GM19240 (cell line): Measurements from ENCODE around the gene CROCC2.

Experiments
- DNase-seq: peaks from one replicate; pipeline ENCODE4 v3.0.0; 2011; ENCODE audit warnings: low spot score; ENCODE audit not compliant: insufficient read length

CROCC2 gene

DNA sequence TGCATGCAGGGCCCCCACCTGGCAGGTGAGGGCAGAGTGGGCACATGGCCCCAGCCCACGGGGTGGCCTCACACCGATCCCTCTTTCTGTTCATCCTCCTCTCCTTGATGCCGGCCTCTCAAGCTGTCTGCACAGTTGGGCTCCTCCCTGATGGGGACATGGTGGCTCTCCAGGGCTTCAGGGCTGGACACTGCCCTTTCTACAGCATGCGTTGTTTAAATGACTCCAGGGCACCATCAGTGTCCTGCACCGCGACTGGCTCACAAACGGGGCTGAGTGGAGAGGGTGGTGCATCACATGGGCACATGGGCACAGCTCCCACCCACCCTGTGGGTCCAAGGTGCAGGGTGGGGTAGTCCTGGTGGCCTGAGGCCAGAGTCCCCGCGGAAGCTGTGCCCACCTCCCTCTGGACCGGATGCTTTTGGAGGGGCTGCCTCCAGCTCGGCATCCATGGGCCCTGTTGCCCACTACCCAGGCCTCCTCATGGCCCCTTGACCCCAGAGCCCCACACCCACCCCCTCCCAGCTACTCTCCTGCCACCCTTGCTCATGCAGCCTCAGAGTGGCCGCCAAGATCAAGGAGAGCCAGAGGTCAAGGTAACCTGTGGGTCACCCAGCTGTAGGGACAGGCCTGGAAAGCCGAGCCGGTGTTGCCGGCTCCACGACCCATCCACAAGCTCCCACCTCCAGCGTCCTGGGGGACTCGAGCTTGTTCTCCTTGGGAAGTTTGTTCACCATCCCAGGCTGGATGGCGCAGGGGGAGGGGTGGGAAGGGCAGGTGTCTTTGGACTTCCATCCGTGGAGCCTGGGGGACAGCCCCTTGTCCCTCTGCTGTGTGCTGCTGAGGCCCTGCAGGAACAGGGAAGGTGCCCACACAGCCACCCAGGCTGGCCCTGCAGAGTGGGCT, 80.0 kb downstream of the CROCC2 start:
- no peak for DNase-seq

DNA sequence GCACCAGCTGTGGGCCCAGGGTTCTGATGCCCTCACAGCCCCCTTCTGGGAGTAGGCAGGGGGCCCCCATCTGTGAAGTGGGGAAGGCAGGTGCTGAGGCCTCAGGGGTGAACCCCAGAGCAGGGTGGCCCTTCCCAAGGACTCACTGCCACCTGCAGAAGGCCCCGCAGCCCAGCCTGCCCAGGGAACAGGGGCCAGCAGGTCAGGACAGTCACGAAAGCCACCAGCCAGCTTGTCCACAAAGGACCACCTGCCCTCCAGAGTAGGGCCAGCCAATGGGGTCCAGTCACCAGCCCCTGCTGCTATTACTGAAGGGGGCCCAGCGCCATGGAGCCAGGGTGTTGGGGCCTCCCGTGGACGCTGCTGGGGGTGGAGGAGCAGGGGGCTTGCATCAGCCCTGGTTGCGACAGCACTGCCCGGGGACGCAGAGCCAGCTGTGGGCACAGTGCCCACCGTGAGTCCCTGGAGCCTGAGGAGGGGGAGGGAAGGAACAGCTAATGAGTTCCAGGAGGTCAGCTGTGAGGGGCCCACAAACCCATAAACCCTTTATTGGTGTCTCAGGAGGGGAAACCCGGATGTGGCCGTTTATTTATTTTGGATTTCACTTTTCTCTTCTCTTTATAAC, 80.8 kb downstream of the CROCC2 start:
- no peak for DNase-seq

DNA sequence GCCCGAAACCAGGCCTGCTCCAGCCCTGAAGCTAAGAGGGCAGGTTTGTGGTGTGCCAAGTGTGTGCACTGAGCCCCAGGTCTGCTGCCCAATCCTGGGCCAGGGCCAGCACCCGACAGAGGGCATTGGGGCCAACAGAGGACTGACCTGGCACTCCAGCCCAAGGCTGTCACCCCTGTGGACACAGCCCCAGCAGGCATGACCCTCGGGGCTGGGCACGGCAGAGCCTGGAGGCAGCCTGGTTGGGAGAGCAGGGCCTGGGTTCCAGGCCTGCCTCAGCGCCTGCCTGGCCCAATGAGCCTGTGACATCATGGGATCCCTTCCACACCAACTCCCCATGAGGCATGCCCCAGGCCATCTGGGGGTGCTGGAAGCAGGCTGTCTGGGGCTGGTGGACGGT, 81.5 kb downstream of the CROCC2 start:
- no peak for DNase-seq

DNA sequence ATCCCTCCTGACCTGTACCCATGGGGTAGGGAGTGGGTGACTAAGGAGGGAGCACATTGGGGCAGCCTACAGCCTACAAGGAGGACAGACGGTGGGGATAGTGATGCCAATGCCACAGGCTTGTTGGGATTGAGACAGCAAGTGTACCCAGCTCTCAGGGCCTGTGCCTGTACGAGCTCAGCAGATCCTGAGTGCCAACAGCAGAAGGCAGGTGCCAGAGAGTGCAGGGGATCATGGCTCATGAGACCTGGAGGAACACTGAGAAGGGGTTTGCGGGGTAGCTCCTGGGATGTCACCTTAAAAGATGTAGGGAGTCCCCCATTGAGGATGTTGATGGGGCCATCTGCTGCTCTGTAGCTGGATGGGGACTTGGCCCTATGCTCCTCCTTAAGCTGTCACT, 82.0 kb downstream of the CROCC2 start:
- no peak for DNase-seq

DNA sequence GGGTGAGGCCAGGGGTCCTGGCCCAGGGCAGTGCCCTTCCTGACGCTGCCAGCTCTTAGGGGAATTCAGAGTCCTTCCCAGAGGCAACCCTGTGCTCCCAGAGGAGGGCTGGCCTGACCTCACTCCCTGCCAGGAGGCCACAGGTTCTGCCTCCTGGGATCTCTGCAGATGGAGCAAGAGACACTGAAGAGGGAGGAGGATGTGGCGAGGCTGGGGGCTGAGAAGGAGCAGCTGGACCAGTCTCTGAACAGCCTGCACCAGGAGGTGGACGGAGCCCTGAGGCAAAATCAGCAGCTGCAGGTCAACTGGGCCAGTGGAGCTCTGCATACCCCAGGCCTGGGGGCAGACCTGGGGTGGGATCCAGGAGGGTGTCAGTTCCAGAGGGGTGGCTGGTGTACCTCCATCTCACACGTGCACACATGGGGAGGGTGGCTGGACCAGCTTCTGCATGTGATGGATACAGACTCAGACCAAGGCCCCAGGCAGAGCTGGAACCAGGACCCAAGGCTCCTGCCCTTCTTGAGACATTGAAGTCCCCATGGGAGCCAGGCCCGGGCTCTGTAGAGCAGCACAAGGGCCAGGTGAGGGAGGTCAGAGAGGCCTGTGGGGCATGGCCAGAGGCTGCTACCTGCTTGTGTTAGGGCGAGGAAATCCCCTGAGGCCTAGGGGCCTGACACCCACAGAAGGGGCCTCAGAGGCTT, 82.6 kb downstream of the CROCC2 start:
- no peak for DNase-seq

DNA sequence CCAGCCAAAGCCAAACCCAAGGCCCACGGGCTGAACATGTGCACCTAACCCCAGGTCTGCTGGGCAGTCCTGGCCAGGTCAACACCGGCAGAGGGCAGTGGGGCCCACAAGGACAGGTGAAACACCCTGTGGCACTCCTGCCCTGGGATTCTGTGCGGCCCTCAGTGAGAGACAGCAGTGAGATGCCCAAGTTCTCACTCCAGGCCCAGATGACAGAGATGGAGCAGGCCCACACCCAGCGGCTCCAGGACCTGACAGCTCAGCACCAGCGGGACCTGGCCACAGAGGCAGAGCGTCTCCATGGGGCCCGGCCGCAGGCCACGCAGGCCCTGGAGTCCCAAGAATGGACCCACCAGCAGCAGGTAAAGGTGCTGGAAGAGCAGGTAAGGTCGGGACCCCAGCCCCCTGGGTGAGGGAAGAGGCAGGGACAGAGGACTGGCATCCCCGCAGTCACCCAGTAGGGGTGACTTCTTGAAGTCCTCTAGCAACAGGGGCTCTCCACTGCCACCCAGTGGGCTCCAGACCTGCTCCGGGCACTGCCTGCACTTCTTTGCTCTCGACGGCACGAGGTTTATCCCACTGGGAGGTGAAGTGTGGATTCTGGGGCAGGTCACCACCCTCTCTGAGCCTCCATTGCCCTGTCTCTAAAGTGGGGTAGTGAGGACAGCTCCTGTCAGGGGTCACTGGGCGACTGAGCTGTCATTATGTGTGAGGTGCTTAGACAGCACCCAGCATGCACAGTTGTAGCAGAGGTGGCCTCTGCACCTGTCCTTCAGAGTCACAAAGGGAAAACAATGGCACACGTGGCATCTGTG, 83.5 kb downstream of the CROCC2 start:
- DNase-seq: no peak

DNA sequence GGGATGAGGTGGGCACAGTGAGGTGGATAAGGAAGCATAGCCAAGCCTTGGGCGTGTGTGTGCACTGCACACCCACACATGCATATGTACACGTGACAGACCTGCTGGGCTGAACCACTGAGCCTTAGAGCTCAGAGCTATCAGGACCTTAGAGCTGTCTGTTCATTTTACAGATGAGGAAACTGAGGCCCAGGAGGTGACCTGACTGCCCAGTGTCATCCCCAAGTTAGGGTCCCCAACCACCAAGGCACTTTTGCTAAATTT, 84.1 kb downstream of the CROCC2 start:
- DNase-seq: no peak

DNA sequence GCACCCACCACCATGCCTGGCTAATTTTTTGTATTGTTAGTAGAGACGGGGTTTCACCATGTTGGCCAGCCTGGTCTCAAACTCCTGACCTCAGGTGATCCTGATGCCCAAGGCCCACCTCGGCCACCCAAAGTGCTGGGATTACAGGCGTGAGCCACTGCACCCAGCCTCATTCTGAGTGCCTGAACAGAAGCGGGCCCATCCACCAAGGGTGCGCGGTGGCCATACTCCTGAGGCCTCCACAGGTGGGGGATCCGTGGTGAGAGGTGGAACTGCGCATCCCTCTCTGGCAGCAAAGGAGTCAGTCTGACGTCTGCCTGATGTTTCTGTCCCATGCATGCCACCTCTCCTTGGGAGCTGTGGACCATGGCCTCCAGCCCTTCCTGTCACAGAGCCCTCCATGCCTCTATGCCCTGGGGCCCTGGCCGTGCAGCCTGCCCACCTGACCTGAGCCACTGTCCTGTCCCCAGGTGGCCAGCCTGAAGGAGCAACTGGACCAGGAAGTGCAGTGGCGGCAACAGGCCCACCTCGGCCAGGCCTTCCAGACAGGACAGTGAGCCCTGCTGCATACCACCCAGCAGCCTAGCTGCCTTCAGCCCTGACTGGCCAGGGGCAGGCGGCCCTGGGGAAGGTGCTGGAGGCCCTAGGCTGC, 84.7 kb downstream of the CROCC2 start:
- DNase-seq: no peak

DNA sequence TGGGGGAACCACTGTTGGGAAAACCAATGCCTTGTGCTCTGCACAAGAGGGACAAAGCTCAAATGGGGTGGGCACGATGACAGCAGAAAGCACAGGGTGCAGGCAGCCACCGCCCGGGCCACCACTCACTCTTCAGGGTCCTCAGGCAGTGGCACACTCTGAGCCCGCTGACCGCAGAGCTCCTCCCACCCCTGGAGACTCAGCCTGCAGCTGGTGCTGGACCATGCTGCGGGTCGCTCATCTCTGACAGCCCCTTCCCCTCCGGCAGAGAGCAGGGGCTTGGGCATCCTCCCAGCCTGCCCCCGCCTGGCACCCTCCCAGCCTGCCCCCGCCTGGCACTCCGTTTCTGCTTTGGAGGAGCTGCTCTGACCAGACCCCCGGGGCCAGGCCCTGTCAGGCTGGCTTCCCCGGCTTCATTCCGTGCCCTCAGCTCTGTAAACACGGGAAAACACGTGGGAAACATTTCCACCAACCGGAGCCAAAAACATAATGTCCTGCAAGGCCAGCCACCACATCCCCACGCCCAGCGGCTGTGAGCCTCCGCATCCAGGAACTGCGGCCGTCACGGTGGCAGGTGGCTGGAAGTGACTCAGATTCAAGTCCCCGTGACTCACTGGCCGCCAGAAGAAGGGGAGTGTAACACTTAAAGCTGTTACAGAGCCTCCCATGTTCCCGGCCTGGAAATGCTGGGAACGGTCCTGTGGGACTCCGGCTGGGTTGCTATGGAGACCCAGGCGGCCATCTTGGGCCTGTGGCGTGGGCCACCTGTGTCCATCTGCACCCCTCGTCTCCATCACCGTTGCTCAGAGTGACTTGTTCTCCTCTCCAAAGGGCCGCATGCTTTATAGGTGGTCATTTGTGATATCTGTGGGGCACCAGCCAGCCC, 85.5 kb downstream of the CROCC2 start:
- DNase-seq: no peak

DNA sequence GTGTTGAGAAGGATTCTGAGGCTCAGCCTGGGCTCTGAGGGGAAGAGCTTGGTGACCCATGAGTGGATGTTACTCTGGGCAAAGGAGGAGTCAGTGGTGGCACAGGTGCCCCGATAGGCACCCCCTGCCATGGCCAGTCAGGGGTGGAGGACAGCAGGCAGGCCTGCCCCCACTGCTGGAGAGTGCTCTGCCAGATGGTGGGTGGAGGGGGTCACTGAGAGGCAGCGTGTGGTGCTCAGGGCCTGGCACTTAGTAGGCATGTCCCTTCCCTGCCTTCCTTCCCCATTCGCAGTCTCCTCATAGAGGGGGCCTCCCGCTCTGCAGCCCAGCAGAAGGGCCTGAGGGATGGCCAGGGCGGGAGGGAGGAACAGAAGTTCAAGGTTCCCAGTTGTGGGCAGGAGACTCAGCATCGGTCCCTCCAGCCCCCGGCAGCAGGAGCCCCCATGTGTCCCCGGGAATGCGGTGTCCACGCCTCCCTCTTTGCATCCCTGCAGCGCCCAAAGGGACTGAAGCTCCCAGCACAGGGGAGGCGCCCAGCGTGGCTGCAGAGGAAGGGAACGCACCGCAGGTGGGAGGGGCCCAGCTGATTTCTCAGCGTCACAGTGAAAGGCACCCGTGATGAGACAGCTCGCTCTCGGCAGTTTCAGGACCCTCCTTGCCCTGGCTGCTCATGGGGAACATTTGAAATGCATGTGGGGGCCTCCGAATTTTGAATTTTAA, 86.6 kb downstream of the CROCC2 start:
- DNase-seq: no peak

DNA sequence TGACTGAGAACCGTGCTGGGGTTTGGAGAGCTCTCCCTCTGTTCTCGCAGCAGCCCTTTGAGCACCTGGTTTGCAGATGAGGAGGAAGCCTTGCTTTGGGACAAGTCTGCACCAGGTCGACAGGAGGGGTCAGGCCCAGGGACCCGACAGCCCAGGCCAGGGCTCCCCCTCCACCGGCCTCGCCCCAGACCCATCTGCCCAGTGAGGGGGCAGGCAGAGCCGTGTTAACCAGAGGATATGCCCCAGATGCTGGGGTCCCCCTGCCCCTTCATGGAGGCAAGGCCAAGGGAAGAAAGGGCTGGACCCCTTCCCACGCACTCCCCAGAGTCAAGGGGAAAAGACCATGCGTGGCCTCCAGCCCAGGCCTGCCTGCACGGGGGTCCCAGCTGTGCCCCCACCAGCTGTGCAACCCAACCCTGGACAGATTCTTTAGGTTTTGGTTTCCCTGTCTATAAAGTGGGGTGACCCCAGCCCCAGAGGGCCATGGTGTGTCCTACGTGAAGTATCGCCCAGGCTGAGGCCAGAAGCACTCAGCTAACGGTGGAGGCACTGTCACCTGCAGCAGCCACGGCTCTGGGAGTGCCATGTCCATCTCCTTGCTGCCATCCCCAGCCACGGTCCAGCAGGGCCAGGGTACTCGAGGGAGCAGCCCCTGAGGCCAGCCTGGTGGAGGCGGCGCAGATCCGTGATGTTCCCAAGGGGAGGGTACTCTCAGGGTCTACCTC, 87.5 kb downstream of the CROCC2 start:
- no peak for DNase-seq

DNA sequence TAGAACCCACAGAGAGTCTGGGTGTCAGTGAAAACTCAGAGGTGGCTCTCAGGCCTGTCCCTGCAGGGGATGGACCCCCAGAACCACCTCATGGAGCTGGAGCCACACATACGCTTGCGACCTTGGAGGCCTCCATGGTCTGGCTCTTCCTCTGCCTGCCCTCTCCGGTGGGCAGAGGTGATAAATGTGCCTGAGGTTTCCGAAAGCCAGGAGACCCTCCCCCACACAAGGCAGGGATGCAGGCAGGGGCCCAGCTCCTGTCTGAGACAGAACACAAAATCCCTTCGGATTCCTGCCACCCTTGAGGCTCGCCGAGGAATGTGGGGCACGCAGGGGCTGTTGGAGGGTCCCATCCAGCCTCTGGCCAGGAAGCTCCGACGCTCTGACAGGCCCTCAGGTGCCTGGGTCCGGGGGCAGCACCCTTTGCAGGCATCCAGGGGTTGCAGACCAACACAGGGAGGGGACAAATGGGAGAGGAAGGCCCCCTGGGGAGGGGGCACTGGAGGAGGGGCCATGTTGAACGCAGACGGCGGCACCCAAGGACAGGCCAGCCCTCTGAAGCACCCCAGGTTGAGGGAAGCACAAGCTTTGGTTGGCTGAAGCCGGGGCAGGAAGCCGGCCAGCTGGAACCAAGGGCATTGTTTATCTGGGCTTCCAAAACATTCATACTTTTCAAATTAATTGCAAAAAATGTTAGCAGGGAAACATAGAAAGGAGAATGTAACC, 88.2 kb downstream of the CROCC2 start:
- DNase-seq: no peak

DNA sequence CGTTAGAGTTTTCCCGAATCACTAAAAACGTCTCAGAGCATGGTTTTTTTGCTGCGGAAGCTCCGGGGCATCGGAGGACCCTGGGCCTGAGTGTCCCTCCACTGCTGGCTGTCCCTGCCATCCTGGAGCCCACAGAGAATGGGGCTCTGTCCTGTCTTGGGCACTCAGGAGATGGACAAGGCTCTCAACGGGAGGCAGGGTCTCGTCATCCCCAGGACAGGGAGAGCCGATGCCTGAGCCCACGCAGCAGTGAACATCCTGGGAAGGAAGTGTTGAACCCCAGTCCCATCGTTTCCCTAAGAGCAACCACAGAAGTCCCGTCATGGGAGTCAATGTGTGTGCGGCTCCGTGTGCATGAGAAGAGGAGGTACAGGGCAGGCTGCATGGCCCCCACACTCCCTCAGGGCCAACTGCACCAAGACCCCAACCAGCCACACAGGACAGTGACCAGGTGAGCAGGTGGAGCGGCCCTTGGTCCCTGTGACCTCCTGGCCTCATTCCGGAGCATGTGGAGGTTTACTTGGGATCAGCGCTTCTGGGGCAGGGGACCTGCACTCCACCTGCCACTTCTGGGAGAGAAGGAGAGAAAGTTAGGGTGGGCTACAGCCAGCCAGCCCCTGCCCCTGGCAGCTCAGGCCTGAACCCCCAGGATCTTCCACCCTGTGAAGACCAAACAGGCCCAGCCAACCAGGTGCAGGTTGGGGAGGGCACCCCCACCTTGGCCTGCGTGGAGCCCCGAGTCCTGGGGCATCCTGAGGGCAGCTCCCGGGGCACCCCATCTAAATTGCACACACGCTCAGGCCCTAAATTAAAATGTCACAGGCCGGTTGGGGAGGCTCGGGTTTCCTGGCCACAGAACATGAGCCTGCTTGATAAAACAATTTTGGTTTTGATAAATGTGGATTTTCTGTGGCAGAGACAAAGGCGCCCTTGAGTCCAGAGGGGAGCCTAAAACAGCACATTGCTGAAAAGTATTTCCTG, 89.2 kb downstream of the CROCC2 start:
- no peak for DNase-seq

DNA sequence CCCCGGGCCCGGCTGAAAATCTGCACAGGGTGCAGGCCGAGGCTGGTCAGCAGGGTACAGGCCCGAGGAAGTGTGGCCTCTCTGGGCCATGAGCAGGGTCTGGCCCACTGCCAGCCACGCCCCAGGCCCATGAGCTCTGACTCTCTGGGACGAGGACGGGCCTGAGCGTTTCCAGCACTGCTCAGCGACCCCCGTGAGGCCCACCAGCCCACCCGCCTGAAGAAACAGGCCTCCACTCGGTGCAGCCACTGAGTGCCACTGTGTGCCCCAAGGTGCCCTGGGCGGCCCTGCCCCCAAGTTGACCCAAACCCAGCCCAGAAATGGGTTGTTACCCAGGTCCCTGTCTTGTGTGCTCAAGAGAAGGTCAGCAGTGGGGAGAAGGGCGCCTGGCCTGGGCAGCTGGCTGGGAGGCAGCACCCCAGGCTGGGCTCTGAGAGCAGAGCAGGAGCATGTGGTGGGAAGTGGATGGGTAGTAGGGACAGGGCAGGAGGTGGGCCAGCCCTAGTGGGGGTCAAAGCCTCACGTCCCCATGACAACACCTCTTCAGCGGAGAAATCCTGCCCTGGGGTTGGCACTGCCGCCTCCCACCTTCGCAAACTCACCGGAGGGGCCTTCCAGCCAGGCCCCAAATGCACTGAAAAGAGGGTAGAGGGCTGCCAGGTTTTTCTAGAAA, 90.2 kb downstream of the CROCC2 start:
- no peak for DNase-seq

DNA sequence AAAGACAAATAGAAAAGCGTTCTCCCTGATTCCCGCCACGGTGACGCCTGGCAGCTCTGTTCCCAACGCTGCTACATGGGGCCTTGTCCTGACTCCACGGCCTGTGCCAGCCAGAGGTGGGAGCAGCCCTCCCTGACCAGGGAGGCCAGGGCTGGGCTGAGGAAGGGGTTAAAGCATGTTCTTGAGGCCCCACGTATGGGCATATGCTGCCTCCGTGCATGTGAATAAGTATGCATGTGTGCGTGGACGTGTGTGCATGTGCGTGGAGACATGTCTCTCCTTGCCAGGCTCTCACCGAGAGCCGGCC, 90.7 kb downstream of the CROCC2 start:
- DNase-seq: no peak

DNA sequence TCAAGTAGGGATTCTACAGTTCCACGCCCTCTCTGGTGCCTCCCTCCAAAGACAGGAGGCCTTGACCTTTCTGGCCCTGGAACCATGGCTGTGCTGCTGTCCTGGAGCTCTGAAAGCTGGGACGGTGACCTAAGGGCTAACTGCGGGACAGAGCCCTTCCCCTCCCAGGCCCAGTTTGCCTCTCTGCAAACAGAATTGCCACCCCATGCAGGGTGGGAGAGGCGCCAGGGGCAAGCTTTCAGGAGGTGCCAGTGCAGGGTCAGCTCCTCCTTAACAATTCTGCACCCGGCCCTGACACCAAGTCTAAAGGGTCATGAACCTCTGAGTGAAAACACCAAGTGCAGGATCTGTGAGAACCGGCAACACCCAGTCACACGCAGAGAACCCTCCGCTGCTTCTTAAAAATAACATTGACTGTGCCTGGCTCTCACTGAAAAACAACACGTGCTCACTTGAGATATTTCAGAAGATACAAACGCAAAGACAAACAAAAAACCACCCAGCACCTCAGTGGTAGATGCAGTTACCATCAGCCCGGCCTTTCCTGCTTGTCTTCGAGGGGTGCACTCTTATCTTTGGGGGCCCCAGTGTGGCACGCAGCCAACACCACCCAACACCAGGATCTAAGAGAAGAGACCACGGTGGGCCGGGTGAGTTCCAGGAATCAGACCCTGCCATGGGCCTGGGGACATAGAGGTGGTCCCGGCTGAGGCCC, 91.2 kb downstream of the CROCC2 start:
- DNase-seq: no peak
